ENCODE results near the gene ROR2. TPM values are rescaled to one million over a fixed set of nuclear protein-coding genes. Genes with fewer than 3 reads are reported as not detected.
A peak's percentile ranks its signal among the peaks of the same experiment; 100 is the strongest.

Gene ROR2
- total and polyA plus RNA-seq, 2 donors: 4.5 to 7.1 TPM

DNA sequence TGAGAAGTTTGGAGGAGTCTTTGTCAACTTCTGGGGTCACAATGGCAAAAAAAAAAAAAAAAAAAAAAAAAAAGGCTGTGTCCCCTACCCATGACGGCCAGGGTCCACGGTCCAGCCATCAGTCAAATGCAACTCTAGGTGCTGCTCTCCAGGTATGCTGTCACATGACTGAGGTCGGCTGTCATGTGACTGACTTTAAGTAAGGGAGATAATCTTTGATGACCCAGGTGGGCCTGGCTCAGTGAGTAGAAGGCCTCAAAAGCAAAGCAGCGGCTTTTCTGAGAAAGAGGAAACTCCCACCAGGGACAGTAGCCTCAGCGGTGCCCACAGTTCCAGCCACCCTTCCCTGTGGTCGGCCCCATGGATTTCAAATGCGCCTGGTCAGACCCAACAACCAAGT lies 117.7 kb downstream of the ROR2 start:
- 97% methylated on average over 7 of the region's 7 CpGs for WGBS
- Histone ChIP-seq H3K27ac (ENCODE audit: low read depth in 1 of 2, low read length in 1 of 2) (no peak overlapping the region), H3K9me3 (ENCODE audit: control insufficient read depth in 2 of 2, insufficient read depth in 1 of 2, low read length in 1 of 2) (peaks cover 0 to 7% of the 10 kb centered on the region in 2 donors), H3K4me1 (ENCODE audit: control insufficient read depth in 2 of 2, insufficient read depth in 2 of 2, low read length in 2 of 2) (peaks cover 0 to 38% of the 10 kb centered on the region in 2 donors), H3K27me3 (ENCODE audit: control insufficient read depth in 2 of 2, insufficient read depth in 1 of 2, low read length in 1 of 2) (no peaks in the 10 kb centered on the region), H3K36me3 (ENCODE audit: control insufficient read depth in 2 of 2, insufficient read depth in 2 of 2, low read length in 1 of 2) (no peaks in the 10 kb centered on the region), H3K4me3 (ENCODE audit: low read length in 2 of 2) (no peak overlapping the region)
- no peak for DNase-seq (ENCODE audit: low read depth in 6 of 9, low spot score in 9 of 9)

DNA sequence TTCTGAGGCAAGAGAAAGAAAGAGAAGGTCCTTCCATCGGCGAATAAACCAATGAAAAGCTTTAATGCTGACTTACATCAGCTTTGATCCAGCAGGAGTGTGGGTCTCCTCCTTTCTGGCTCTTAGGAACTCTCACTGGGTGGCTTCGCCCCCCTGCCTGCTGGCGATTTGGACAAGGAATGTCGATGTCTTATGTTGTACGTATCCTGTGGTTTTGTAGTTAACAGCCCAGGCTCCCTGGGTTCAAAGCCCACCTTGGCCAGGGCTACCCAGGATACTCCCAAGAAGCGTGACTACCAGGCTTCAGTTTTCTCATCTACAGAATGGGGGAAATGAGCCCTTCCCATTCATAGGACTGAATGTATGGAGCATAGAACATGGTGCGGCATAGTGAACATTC lies 124.2 kb downstream of the ROR2 start:
- WGBS: 98% methylated on average over 8 of the region's 8 CpGs
- Histone ChIP-seq H3K36me3 (ENCODE audit: control insufficient read depth in 2 of 2, insufficient read depth in 2 of 2, low read length in 1 of 2) (no peaks in the 10 kb centered on the region), H3K9me3 (ENCODE audit: control insufficient read depth in 2 of 2, insufficient read depth in 1 of 2, low read length in 1 of 2) (no peaks in the 10 kb centered on the region), H3K27ac (ENCODE audit: low read depth in 1 of 2, low read length in 1 of 2) (no peak overlapping the region), H3K4me1 (ENCODE audit: control insufficient read depth in 2 of 2, insufficient read depth in 2 of 2, low read length in 2 of 2) (peaks cover 0 to 7% of the 10 kb centered on the region in 2 donors), H3K4me3 (ENCODE audit: low read length in 2 of 2) (no peak overlapping the region), H3K27me3 (ENCODE audit: control insufficient read depth in 2 of 2, insufficient read depth in 1 of 2, low read length in 1 of 2) (no peaks in the 10 kb centered on the region)
- no peak for DNase-seq (ENCODE audit: low read depth in 6 of 9, low spot score in 9 of 9)

DNA sequence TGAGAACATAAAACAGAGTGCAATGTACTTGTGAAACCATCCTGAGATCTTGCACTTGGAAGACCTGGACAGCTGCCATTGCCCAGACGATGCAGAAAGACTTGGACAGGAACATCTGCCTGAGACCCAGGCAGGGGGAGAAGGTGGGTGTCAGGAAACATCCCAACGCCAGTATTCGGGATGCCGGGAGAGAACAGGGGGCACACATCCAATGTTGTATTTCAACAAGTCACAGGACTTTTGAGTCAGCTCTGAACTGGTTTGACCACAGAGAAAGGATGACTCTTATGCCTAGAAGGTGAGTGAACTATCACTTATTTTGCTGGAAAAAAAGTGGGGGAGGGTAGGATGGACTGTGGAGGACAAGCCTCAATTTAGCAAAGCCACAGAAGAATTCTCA lies 124.6 kb downstream of the ROR2 start:
- Histone ChIP-seq H3K27ac (ENCODE audit: low read depth in 1 of 2, low read length in 1 of 2) (no peak overlapping the region), H3K27me3 (ENCODE audit: control insufficient read depth in 2 of 2, insufficient read depth in 1 of 2, low read length in 1 of 2) (no peaks in the 10 kb centered on the region), H3K4me3 (ENCODE audit: low read length in 2 of 2) (no peak overlapping the region), H3K4me1 (ENCODE audit: control insufficient read depth in 2 of 2, insufficient read depth in 2 of 2, low read length in 2 of 2) (peaks cover 0 to 7% of the 10 kb centered on the region in 2 donors), H3K36me3 (ENCODE audit: control insufficient read depth in 2 of 2, insufficient read depth in 2 of 2, low read length in 1 of 2) (no peaks in the 10 kb centered on the region), H3K9me3 (ENCODE audit: control insufficient read depth in 2 of 2, insufficient read depth in 1 of 2, low read length in 1 of 2) (no peaks in the 10 kb centered on the region)
- no peak for DNase-seq (ENCODE audit: low read depth in 6 of 9, low spot score in 9 of 9)
- WGBS: 90% methylated on average over 4 of the region's 4 CpGs

DNA sequence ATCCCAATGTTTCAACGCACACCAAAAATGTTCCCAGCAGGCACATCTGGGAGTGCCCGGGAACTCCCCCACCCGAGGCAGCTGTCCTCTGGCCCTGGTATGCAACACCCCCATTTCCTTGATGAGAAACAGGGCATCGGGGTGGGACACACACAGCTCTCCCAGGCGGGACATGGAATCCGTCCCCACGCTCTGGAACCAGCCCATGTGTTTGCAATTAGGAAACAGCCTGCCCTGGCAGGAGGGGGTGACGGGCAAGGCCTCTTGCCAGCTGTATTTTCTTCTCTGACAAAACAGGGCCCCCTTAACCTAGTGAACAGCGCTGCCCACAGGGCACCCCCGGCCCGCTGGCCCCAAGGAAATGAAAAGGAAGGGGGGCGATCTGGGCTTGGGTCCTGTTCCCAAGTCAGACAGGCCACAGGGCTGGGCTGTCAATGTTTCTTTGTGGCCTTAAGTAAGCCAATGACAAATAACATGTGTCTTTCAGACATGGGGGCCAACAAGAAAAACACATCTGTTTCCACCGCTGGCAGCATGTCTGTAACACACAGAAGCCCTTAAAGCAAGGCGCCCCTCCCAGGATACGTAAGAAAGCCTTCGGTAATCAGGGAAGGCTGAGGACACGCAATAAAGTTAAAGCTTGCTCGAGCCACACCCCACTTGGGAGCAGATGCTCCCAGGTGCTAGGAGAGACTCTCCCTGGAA lies 125.3 kb downstream of the ROR2 start:
- H3K27ac ChIP-seq (ENCODE audit: low read depth in 1 of 2, low read length in 1 of 2): no peak overlapping the region
- H3K36me3 ChIP-seq (ENCODE audit: control insufficient read depth in 2 of 2, insufficient read depth in 2 of 2, low read length in 1 of 2): no peaks in the 10 kb centered on the region
- H3K4me1 ChIP-seq (ENCODE audit: control insufficient read depth in 2 of 2, insufficient read depth in 2 of 2, low read length in 2 of 2): peaks cover 0 to 7% of the 10 kb centered on the region in 2 donors
- no peaks in the 10 kb centered on the region for H3K9me3 ChIP-seq (ENCODE audit: control insufficient read depth in 2 of 2, insufficient read depth in 1 of 2, low read length in 1 of 2)
- no peaks in the 10 kb centered on the region for H3K27me3 ChIP-seq (ENCODE audit: control insufficient read depth in 2 of 2, insufficient read depth in 1 of 2, low read length in 1 of 2)
- DNase-seq (ENCODE audit: low read depth in 6 of 9, low spot score in 9 of 9): no peak
- H3K4me3 ChIP-seq (ENCODE audit: low read length in 2 of 2): no peak overlapping the region
- WGBS: 90% methylated on average over 18 of the region's 18 CpGs

DNA sequence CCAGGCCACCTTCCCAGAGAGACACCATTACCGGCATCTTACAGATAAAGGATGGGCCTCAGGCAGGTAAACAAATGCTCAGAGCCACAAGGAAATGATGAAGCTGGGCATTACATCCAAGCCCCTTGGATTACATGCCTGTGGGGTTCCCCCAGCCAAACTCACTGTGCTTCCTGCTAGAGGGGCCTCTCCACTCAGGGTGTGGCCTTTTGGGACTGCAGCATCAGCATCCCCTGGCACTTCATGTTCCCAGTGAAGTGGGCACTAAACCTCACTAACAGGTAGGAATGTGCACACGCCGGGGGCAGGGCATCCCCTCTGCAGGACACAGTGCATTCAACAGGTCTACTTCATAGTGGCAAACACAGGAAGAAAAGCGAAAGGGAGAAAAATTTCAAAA lies 125.9 kb downstream of the ROR2 start:
- no peak overlapping the region for H3K4me3 ChIP-seq (ENCODE audit: low read length in 2 of 2)

DNA sequence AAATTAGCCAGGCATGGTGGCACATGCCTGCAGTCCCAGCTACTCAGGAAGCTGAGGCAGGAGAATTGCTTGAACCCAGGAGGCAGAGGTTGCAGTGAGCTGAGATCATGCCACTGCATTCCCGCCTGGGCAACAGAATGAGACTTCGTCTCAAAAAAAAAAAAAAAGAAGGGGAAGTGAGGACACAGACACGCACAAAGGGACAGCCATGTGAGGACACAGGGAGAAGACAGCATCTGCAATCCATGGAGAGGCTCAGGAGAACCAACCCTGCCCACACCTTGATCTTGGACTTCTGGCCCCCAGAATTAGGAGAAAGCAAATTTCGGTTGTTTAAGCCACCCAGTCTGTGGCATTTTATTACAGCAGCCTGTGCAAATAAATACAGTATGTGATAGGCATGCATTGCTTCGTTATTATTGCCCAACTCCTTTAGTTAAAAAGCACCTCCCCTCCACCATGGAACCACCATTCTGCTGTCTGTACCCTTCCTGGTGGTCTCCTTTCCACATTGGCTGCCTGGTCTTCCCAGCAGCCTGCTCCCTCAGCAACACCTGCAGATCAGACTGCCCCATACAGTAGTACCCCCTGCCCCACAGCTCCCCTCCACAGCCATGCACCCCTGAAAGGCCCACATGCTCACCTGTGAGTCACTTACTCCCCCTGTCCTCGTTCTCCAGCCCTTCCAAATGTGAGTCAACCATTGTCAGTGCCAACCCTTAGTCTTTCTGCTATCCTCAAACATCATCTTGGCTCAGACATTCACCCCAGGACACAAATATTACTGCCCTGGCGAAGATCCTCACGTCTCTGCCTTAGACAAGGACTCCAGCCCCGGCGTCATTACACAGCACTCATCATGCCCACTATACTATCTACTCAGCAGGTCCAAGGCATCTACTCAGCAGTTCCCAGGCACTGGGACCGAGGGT lies 128.8 kb downstream of the ROR2 start:
- 94% methylated on average over 11 of the region's 11 CpGs for WGBS
- H3K4me1 ChIP-seq (ENCODE audit: control insufficient read depth in 2 of 2, insufficient read depth in 2 of 2, low read length in 2 of 2): peaks cover 0 to 25% of the 10 kb centered on the region in 2 donors

More for the DNA sequence above, 125.9 kb downstream of the ROR2 start:
- no peak for DNase-seq (ENCODE audit: low read depth in 6 of 9, low spot score in 9 of 9)
- peaks cover 0 to 7% of the 10 kb centered on the region in 2 donors for H3K4me1 ChIP-seq (ENCODE audit: control insufficient read depth in 2 of 2, insufficient read depth in 2 of 2, low read length in 2 of 2)
- no peaks in the 10 kb centered on the region for H3K36me3 ChIP-seq (ENCODE audit: control insufficient read depth in 2 of 2, insufficient read depth in 2 of 2, low read length in 1 of 2)
- H3K27me3 ChIP-seq (ENCODE audit: control insufficient read depth in 2 of 2, insufficient read depth in 1 of 2, low read length in 1 of 2): no peaks in the 10 kb centered on the region
- 97% methylated on average over 4 of the region's 4 CpGs for WGBS
- H3K9me3 ChIP-seq (ENCODE audit: control insufficient read depth in 2 of 2, insufficient read depth in 1 of 2, low read length in 1 of 2): no peaks in the 10 kb centered on the region
- H3K27ac ChIP-seq (ENCODE audit: low read depth in 1 of 2, low read length in 1 of 2): no peak overlapping the region

DNA sequence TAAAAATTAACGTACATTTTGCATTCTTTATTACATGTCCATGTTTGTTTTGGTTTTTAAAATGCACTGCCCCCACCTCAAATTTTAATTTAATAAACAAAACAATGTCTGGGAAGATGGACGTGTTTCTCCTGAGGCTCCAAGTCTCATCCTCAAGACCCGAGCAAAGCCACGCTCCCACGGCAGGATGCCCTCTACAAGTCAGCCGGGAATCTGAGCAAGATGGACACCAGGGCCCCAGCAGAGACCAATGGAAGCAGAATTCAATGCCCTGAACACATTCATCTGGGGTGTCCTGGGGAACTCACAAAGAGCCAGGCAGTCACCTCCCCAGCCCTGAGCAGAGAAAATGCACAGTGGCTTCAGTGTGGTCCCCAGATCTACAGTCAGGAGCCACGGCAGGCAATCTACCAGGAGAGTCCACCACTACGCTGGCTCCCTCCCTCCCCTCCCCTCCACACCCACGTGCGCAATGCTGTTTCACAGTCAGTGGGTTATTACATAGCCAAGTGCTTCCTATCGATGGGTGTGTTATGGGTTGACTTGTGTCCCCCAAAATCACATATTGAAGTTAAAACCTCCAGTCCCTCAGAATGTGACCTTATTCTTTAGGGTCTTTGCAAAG lies 129.8 kb downstream of the ROR2 start:
- no peak overlapping the region for H3K4me3 ChIP-seq (ENCODE audit: low read length in 2 of 2)
- 90% methylated on average over 11 of the region's 11 CpGs for WGBS
- H3K4me1 ChIP-seq (ENCODE audit: control insufficient read depth in 2 of 2, insufficient read depth in 2 of 2, low read length in 2 of 2): peaks cover 0 to 29% of the 10 kb centered on the region in 2 donors
- H3K27me3 ChIP-seq (ENCODE audit: control insufficient read depth in 2 of 2, insufficient read depth in 1 of 2, low read length in 1 of 2): no peaks in the 10 kb centered on the region
- H3K36me3 ChIP-seq (ENCODE audit: control insufficient read depth in 2 of 2, insufficient read depth in 2 of 2, low read length in 1 of 2): no peaks in the 10 kb centered on the region
- DNase-seq (ENCODE audit: low read depth in 6 of 9, low spot score in 9 of 9): no peak
- H3K27ac ChIP-seq (ENCODE audit: low read depth in 1 of 2, low read length in 1 of 2): no peak overlapping the region
- H3K9me3 ChIP-seq (ENCODE audit: control insufficient read depth in 2 of 2, insufficient read depth in 1 of 2, low read length in 1 of 2): no peaks in the 10 kb centered on the region

More for the DNA sequence above, 128.8 kb downstream of the ROR2 start:
- DNase-seq (ENCODE audit: low read depth in 6 of 9, low spot score in 9 of 9): no peak
- Histone ChIP-seq H3K9me3 (ENCODE audit: control insufficient read depth in 2 of 2, insufficient read depth in 1 of 2, low read length in 1 of 2) (no peaks in the 10 kb centered on the region), H3K36me3 (ENCODE audit: control insufficient read depth in 2 of 2, insufficient read depth in 2 of 2, low read length in 1 of 2) (no peaks in the 10 kb centered on the region), H3K27me3 (ENCODE audit: control insufficient read depth in 2 of 2, insufficient read depth in 1 of 2, low read length in 1 of 2) (no peaks in the 10 kb centered on the region), H3K27ac (ENCODE audit: low read depth in 1 of 2, low read length in 1 of 2) (no peak overlapping the region), H3K4me3 (ENCODE audit: low read length in 2 of 2) (no peak overlapping the region)

DNA sequence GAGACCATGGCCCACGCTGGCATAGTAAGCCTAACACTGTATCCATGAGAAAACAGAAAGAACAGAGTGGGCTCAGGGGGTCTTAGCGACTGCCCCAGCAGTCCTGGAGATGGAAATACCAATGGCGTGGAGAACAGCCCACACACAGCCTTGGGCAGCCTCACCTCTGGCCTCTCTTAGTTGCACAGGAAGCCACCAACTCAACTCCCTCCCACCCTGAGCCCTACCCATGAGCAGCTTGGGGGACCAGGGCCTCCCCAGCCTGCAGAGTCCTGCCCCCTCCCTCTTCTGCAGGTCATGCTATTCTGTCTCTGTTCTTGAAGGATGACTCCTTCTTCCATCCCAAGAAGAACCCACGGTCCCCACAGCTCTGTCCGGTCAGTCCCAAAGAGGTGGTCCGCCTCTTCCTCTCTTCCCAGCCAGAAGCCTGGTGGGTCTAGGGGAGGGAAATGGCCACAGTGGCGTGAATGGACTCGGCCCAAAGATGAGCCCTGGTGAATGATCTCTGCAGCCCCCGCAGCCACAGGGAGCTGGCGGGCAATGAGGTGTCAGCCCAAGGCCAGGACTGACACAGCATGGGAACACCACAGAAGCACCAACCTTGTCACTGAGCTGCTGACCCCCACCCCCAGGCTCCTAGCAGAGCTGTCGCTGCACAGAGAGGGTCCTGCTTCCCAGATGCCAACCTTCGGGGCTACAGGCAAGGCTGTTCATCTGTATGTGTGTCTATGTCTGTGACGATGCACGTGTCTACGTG lies 131.2 kb downstream of the ROR2 start:
- Histone ChIP-seq H3K36me3 (ENCODE audit: control insufficient read depth in 2 of 2, insufficient read depth in 2 of 2, low read length in 1 of 2) (no peaks in the 10 kb centered on the region), H3K9me3 (ENCODE audit: control insufficient read depth in 2 of 2, insufficient read depth in 1 of 2, low read length in 1 of 2) (no peaks in the 10 kb centered on the region), H3K4me1 (ENCODE audit: control insufficient read depth in 2 of 2, insufficient read depth in 2 of 2, low read length in 2 of 2) (peaks cover 0 to 28% of the 10 kb centered on the region in 2 donors), H3K27ac (ENCODE audit: low read depth in 1 of 2, low read length in 1 of 2) (peak overlapping the region in 1 of 2 donors; percentile 46), H3K4me3 (ENCODE audit: low read length in 2 of 2) (no peak overlapping the region), H3K27me3 (ENCODE audit: control insufficient read depth in 2 of 2, insufficient read depth in 1 of 2, low read length in 1 of 2) (no peaks in the 10 kb centered on the region)
- DNase-seq (ENCODE audit: low read depth in 6 of 9, low spot score in 9 of 9): no peak
- 93% methylated on average over 15 of the region's 15 CpGs for WGBS
